Endothelial cell of umbilical vein (primary cell): Measurements from ENCODE around the gene ADCY5. TPM values are rescaled to one million over a fixed set of nuclear protein-coding genes. Genes with fewer than 3 reads are reported as not detected.

Experiments used
- BruUV-seq: library from RNA; stranded (reverse); fragments of 400-500 nt; replicated peaks from 2 replicates; lab custom pipeline; 2021; lab: Mats Ljungman, UMichigan
- CTCF ChIA-PET: fragments of 300-600, 350-600 bp; sonication (Branson Sonifier 250); formaldehyde crosslinking; loops from one replicate; lab custom pipeline; 2021; ENCODE audit warnings: antibody characterized with exemption, inconsistent platforms; lab: Charles Lee
- POLR2A ChIA-PET: fragments of 300-600, 350-600 bp; sonication (Branson Sonifier 250); formaldehyde crosslinking; loops from one replicate; lab custom pipeline; 2021; ENCODE audit warnings: antibody characterized with exemption, inconsistent platforms; lab: Charles Lee
- DNase-seq: peaks from one replicate; pipeline ENCODE4 v3.0.0-alpha.2; 2011; ENCODE audit warnings: low read depth, low spot score
- FAIRE-seq: peaks from 2 replicates; lab custom pipeline; 2011; peaks lifted over from hg19 to GRCh38; lab: Jason Lieb, UNC
- H2AFZ ChIP-seq: 2 replicates; pipeline ENCODE4 v1.6.0; 2012; ENCODE audit warnings: low read depth, low read length, control low read depth, inconsistent platforms
- H3K27ac ChIP-seq: 2 replicates; pipeline ENCODE4 v1.5.1; 2011; ENCODE audit warnings: low read depth, mild to moderate bottlenecking, control low read depth, low read length, moderate library complexity; ENCODE audit not compliant: insufficient read depth
- H3K27me3 ChIP-seq, 2 experiments: 2 replicates each; pipeline versions ENCODE4 v1.6.0 to v1.6.1; 2011; ENCODE audit warnings: low read length in 2 of 2, mixed read lengths in 1 of 2; ENCODE audit not compliant: control insufficient read depth in 2 of 2, insufficient read depth in 2 of 2
- H3K36me3 ChIP-seq, 2 experiments: 2 replicates in 1 of 2; 3 replicates in 1 of 2; pipeline ENCODE4 v1.5.1; 2011; ENCODE audit warnings: low read length in 2 of 2, mild to moderate bottlenecking in 1 of 2, moderate library complexity in 1 of 2; ENCODE audit not compliant: control insufficient read depth in 2 of 2, insufficient read depth in 2 of 2; ENCODE audit errors: extremely low read depth in 1 of 2
- H3K4me1 ChIP-seq: 3 replicates; pipeline ENCODE4 v1.5.1; 2011; ENCODE audit warnings: mild to moderate bottlenecking, low read length; ENCODE audit not compliant: control insufficient read depth, insufficient read depth; ENCODE audit errors: extremely low read depth
- H3K4me2 ChIP-seq: 2 replicates; pipeline ENCODE4 v1.6.1; 2011; ENCODE audit warnings: low read length, control low read depth, mixed read lengths; ENCODE audit not compliant: insufficient read depth
- H3K4me3 ChIP-seq, 3 experiments: fragments of 200-600 bp in 1 of 3; sonication (generic), shearing (Covaris generic) in 1 of 3; replicated peaks in 1 of 3; 2 replicates each; pipeline ENCODE4 v1.5.1; 2011 to 2016; ENCODE audit warnings: control low read depth in 3 of 3, low read length in 3 of 3, mild to moderate bottlenecking in 2 of 3, inconsistent platforms in 1 of 3, low read depth in 1 of 3, moderate library complexity in 1 of 3; ENCODE audit not compliant: insufficient read depth in 1 of 3
- H3K79me2 ChIP-seq: 2 replicates; pipeline ENCODE4 v1.6.0; 2012; ENCODE audit warnings: low read length, inconsistent platforms; ENCODE audit not compliant: control insufficient read depth, insufficient read depth
- H3K9ac ChIP-seq: replicated peaks from 2 replicates; pipeline ENCODE3; 2011; ENCODE audit warnings: low read length, control low read depth; ENCODE audit not compliant: insufficient read depth; ENCODE audit errors: extremely low read depth
- H3K9me1 ChIP-seq: replicated peaks from 3 replicates; pipeline ENCODE4 v1.6.0; 2011; ENCODE audit warnings: mild to moderate bottlenecking, low read length; ENCODE audit not compliant: control insufficient read depth, insufficient read depth; ENCODE audit errors: extremely low read depth
- H3K9me3 ChIP-seq: replicated peaks from 2 replicates; pipeline ENCODE4 v1.5.1; 2012; ENCODE audit warnings: low read length, inconsistent platforms; ENCODE audit not compliant: control insufficient read depth, insufficient read depth
- H4K20me1 ChIP-seq: replicated peaks from 2 replicates; pipeline ENCODE3; 2011; ENCODE audit warnings: mild to moderate bottlenecking, low read length; ENCODE audit not compliant: control insufficient read depth, insufficient read depth; ENCODE audit errors: extremely low read depth
- EZH2 ChIP-seq: IDR thresholded peaks from 2 replicates; pipeline ENCODE4 v1.6.1; 2012; ENCODE audit warnings: borderline replicate concordance, low read depth, mild to moderate bottlenecking, moderate library complexity, low read length, inconsistent platforms; ENCODE audit not compliant: severe bottlenecking
- FOS ChIP-seq: IDR thresholded peaks from 2 replicates; pipeline ENCODE4 v1.6.1; 2011; ENCODE audit warnings: mild to moderate bottlenecking, low read length, moderate library complexity, borderline replicate concordance; ENCODE audit not compliant: insufficient read depth
- GATA2 ChIP-seq: IDR thresholded peaks from 2 replicates; pipeline ENCODE4 v1.7.0; 2011; ENCODE audit warnings: low read depth, mild to moderate bottlenecking, moderate library complexity, mixed read lengths, low read length; ENCODE audit not compliant: insufficient read length, insufficient read depth
- JUN ChIP-seq: IDR thresholded peaks from 2 replicates; pipeline ENCODE4 v1.6.1; 2011; ENCODE audit warnings: borderline replicate concordance, low read depth; ENCODE audit not compliant: insufficient read length, insufficient read depth
- MYC ChIP-seq: IDR thresholded peaks from one replicate; pipeline ENCODE4 v1.6.1; 2011; ENCODE audit warnings: mild to moderate bottlenecking, low read depth, low read length
- POLR2A ChIP-seq: IDR thresholded peaks from 2 replicates; pipeline ENCODE4 v1.6.1; 2012; ENCODE audit warnings: low read depth, mild to moderate bottlenecking, control low read depth, low read length
- POLR2AphosphoS5 ChIP-seq: IDR thresholded peaks from 2 replicates; pipeline ENCODE4 v1.6.1; 2012; ENCODE audit warnings: low read depth, mild to moderate bottlenecking, control low read depth, low read length, moderate library complexity; ENCODE audit not compliant: insufficient read depth
- dilution Hi-C: fragments of 300-500 bp; cut with MboI; formaldehyde crosslinking; loops from one replicate; pipeline ENCODE4 v1.15.0; 2019; ENCODE audit warnings: low sequenced_read_pairs; ENCODE audit not compliant: extremely low pct_ligation_motif_present
- intact Hi-C: fragments of 100-400 bp; cut with micrococcal nuclease; formaldehyde crosslinking; loops from one replicate; pipeline ENCODE4 v1.10.0; 2022
- polyA plus RNA-seq, 4 experiments: library from polyadenylated mRNA; depleted of rRNA in 3 of 4; stranded (reverse) in 3 of 4; unstranded in 1 of 4; fragments of >200 nt; gene quantifications; 2 replicates each; pipeline versions ENCODE4 v1.2.1 to v1.2.3, GENCODE V29; 2011 to 2012; ENCODE audit warnings: missing spikeins in 1 of 4
- total RNA-seq: library from RNA; stranded (reverse); gene quantifications from 2 replicates; pipeline ENCODE4 v1.2.3, GENCODE V29; 2021
- TF ChIP-seq, protein P1 (sequence below), 2 donors: IDR thresholded peaks; 1 replicate in 1 of 2; 2 replicates in 1 of 2; pipeline ENCODE4 v1.5.1; 2011; ENCODE audit warnings: low read length in 2 of 2, mild to moderate bottlenecking in 2 of 2, moderate library complexity in 2 of 2, control low read depth in 1 of 2, inconsistent platforms in 1 of 2, low read depth in 1 of 2; ENCODE audit not compliant: insufficient read depth in 1 of 2; ENCODE audit errors: extremely low read depth in 1 of 2
- TF ChIP-seq, protein P2 (sequence below): IDR thresholded peaks from 2 replicates; pipeline ENCODE4 v1.6.1; 2011; ENCODE audit not compliant: insufficient read depth, insufficient read length

The ADCY5 gene
- total and polyA plus RNA-seq, 2 donors (not counting 3 experiments of a cell fraction or from before 2014, with no cell fraction given) = 0.01 TPM; not detected in 1

DNA sequence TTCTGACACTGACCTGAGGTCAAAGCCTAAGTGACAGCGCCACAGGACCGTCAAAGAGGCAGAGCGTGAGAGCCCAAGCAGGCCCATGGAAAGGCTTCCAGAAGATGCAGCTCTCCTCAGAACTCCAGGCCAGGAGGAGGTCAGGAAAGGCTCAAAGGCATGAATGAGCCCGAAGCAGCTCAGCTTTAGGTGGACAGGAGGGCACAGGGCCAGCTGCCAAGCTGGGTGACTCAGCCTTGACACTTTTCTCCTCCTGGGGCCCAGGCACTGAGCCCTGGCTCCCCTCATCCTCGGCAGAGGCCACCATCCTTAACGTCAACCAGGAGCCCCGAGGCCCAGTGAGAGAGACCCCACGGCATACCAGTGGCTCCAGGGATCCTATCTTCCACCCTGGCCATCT lies 62.9 kb downstream of the ADCY5 start:
- dilution Hi-C loops = no loop called here
- DNase-seq (no peak), FAIRE-seq (no peak)
- intact Hi-C loops = no loop called here
- H2AFZ ChIP-seq = no peak overlapping the region
- no peak overlapping the region for H3K4me2 ChIP-seq
- no peak overlapping the region for H3K9ac ChIP-seq
- BruUV-seq = no TSS peak
- no peak overlapping the region for H3K27ac ChIP-seq
- H3K79me2 ChIP-seq = no peaks in the 10 kb centered on the region
- H3K4me3 ChIP-seq = no peak overlapping the region
- H3K4me1 ChIP-seq = no peaks in the 10 kb centered on the region
- CTCF ChIA-PET = interaction anchor here (0.8 kb wide), 1 partner anchor 13 kb away, joined by 3 read pairs; no protein-coding TSS in a partner anchor
- no peaks in the 10 kb centered on the region for H3K9me3 ChIP-seq
- H3K36me3 ChIP-seq = no peaks in the 10 kb centered on the region
- POLR2A ChIA-PET = no interaction called here
- peaks cover 0 to 6% of the 10 kb centered on the region in 2 experiments for H3K27me3 ChIP-seq
- no peaks in the 10 kb centered on the region for H3K9me1 ChIP-seq
- TF ChIP-seq JUN (no peak), GATA2 (no peak), POLR2AphosphoS5 (no peak)
- TF ChIP-seq, protein P1, sequence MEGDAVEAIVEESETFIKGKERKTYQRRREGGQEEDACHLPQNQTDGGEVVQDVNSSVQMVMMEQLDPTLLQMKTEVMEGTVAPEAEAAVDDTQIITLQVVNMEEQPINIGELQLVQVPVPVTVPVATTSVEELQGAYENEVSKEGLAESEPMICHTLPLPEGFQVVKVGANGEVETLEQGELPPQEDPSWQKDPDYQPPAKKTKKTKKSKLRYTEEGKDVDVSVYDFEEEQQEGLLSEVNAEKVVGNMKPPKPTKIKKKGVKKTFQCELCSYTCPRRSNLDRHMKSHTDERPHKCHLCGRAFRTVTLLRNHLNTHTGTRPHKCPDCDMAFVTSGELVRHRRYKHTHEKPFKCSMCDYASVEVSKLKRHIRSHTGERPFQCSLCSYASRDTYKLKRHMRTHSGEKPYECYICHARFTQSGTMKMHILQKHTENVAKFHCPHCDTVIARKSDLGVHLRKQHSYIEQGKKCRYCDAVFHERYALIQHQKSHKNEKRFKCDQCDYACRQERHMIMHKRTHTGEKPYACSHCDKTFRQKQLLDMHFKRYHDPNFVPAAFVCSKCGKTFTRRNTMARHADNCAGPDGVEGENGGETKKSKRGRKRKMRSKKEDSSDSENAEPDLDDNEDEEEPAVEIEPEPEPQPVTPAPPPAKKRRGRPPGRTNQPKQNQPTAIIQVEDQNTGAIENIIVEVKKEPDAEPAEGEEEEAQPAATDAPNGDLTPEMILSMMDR (IDR thresholded peaks at IDR 0.05; ENCODE audit: extremely low read depth in 1 of 2, insufficient read depth in 1 of 2, low read depth in 1 of 2, low read length in 2 of 2) = no peak
- no peaks in the 10 kb centered on the region for H4K20me1 ChIP-seq

DNA sequence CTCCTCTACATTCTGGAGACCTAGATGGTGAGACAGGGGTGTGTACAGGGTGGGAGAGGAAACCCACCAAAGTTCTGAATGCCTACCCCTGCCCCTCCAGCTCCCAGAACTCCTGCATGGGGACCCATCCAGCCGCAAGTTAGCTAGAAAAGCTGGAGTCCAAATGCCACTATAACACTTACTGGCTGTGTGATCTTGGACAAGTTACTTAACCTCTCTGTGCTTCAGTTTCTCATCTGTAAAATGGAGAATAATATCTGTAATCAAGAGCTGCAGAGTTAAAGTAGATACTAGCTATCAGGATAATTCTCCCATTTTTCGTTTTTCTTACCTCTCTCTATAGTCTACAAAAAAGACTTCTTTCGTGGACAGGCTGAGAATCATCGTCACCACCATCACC lies 63.4 kb downstream of the ADCY5 start:
- dilution Hi-C loops = no loop called here

More for the DNA sequence above, 63.4 kb downstream of the ADCY5 start:
- no peak overlapping the region for H2AFZ ChIP-seq
- CTCF ChIA-PET = interaction anchor here (0.8 to 1.2 kb wide), 2 partner anchors 13 to 98 kb away, joined by 3 read pairs; no protein-coding TSS in a partner anchor
- no TSS peak for BruUV-seq
- intact Hi-C loops = no loop called here
- DNase-seq (no peak), FAIRE-seq (no peak)
- no peaks in the 10 kb centered on the region for H3K79me2 ChIP-seq
- no peak overlapping the region for H3K9ac ChIP-seq
- TF ChIP-seq MYC = no peak
- no peak for TF ChIP-seq POLR2AphosphoS5
- TF ChIP-seq, protein P1 (IDR thresholded peaks at IDR 0.05; ENCODE audit: extremely low read depth in 1 of 2, insufficient read depth in 1 of 2, low read depth in 1 of 2, low read length in 2 of 2) = no peak
- no peak for TF ChIP-seq GATA2
- no peak for TF ChIP-seq FOS
- no peak for TF ChIP-seq JUN
- TF ChIP-seq, protein P2, sequence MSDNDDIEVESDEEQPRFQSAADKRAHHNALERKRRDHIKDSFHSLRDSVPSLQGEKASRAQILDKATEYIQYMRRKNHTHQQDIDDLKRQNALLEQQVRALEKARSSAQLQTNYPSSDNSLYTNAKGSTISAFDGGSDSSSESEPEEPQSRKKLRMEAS = no peak
- no peak for TF ChIP-seq POLR2A
- no peak for TF ChIP-seq EZH2
- no peaks in the 10 kb centered on the region for H4K20me1 ChIP-seq
- no peaks in the 10 kb centered on the region for H3K9me1 ChIP-seq
- no peaks in the 10 kb centered on the region for H3K36me3 ChIP-seq
- no peak overlapping the region for H3K4me2 ChIP-seq
- H3K27me3 ChIP-seq = peaks cover 0 to 6% of the 10 kb centered on the region in 2 experiments
- H3K27ac ChIP-seq = no peak overlapping the region
- POLR2A ChIA-PET = no interaction called here
- H3K4me1 ChIP-seq = no peaks in the 10 kb centered on the region
- H3K9me3 ChIP-seq = no peaks in the 10 kb centered on the region
- H3K4me3 ChIP-seq = no peak overlapping the region
